Measurements from ENCODE around the gene FARP2.
"Not testable (repeated sequence)": the region's sequence is repeated elsewhere in the genome, so short reads cannot be mapped to it uniquely, and the experiment has no call there.

The FARP2 gene, protein sequence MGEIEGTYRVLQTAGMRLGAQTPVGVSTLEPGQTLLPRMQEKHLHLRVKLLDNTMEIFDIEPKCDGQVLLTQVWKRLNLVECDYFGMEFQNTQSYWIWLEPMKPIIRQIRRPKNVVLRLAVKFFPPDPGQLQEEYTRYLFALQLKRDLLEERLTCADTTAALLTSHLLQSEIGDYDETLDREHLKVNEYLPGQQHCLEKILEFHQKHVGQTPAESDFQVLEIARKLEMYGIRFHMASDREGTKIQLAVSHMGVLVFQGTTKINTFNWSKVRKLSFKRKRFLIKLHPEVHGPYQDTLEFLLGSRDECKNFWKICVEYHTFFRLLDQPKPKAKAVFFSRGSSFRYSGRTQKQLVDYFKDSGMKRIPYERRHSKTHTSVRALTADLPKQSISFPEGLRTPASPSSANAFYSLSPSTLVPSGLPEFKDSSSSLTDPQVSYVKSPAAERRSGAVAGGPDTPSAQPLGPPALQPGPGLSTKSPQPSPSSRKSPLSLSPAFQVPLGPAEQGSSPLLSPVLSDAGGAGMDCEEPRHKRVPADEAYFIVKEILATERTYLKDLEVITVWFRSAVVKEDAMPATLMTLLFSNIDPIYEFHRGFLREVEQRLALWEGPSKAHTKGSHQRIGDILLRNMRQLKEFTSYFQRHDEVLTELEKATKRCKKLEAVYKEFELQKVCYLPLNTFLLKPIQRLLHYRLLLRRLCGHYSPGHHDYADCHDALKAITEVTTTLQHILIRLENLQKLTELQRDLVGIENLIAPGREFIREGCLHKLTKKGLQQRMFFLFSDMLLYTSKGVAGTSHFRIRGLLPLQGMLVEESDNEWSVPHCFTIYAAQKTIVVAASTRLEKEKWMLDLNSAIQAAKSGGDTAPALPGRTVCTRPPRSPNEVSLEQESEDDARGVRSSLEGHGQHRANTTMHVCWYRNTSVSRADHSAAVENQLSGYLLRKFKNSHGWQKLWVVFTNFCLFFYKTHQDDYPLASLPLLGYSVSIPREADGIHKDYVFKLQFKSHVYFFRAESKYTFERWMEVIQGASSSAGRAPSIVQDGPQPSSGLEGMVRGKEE

DNA sequence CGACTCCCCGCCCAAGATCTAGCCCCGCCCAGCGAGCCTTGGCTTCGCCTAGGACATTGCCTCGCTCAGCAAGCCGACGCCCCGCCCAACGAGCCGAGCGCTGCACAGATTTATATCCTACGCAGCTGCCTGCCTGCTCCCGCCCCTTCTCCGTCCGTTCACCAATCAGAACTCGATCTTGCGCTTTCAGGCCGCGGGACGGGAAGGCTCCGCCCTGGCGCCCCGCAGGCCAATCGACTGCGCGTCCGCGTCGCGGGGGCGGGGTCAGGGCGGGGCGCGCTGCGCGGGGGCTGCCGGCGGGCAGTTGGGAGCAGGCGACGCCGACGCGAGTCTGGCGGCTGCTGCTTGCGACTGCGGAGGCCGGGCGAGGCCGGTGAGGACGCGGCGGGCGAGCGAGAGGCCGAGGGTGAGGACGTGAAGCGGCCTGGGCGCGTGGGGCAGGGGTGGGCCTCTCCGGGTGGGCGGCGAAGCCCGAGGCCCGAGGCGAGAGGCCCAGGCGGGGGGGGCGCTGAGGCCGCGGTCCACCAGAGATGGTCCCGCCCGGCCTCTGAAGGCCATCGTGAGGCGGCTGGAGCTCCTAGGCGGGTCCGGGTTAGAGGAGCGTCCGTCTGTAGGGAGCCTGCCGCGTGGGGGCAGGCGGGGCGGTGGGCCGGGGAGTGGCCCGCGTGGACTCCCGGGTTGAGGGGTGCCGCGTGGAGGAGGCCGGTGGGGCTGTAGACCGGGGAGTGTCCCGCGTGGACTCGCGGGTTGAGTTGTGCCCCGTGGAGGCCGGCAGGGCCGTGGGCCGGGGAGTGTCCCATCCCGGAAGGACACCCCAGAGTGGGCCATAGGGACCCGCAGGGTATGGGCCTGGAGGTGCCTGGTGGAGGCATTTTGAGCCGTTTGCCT is at the start of gene FARP2:
Gene FARP2 (plus strand): TSS at position 303 of the 888 bp plus-strand sequence. CDS start 16,823 bp downstream, outside the sequence.
- in situ Hi-C loops (cut with MboI; ENCODE audit: low sequenced_read_pairs): no loop called here

DNA sequence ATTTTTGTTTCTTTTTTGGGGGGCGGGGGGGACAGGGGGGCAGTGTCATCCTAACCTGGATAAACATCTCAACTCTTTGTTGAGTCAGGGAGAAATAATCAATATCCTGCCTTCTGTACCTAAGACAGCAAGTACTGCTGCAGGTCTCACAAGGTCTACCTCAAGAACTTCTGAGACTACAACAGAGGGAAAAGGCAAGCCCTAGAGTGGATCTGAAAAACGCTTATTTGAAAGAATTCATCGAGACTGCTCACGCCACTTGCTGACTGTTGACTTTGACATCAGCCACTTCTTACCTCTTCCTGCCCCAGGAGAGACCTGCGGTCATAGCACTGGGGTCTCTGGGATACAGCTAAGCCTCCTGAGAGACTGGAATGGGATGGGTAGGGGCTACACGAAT is 49.0 kb upstream of the FARP2 start:
- in situ Hi-C loops (cut with MboI; ENCODE audit: low sequenced_read_pairs): no loop called here

DNA sequence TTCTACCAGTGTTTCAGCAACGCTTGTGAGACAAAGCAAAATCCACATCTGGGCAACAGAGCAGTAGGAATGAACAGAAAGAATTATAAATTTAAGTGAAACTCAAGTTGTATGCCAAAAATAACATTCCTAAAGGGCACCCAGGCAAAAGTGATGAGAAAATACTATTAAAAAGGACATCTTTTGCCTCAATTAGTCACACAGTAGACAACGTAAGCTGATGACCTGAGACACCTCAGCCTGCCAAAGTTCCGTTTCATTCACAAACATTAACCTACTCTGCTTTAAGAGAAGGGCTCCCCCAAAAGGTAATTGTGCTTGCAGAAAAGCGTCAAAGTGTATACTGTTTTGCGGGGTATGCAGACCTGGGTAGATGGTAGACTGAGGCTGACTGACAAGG is 47.8 kb upstream of the FARP2 start:
- in situ Hi-C loops (cut with MboI; ENCODE audit: low sequenced_read_pairs): no loop called here

DNA sequence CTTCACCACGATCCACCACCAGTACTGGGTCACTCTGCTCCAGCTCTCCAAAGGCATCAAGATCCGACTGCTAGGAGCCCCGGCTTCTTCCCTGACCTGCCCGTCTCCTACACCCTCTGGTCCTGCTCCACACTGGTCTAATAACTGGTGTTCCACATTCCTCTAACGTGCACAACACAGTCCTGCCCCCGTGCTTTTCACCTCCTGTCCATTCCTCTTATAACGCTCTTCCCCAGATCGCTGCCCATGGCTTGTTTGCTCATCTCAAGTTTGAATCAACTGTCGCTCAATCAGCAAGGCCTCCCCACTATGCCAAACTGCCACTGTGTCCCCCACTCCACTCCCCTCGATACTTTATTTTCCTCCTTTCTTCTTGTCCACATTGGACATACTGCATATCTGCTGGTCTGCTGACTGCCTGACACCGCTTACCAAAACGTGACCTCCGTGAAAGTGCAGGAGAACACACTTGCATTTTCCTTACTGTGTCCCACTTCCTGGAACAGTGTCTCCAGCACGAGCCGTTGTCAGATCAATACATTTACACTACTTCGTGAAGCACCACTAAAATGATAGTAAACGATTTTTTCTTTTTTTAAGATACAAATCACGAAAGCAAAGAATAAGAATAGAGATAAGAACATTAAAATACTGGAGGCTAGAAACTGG is 47.1 kb upstream of the FARP2 start:
- in situ Hi-C loops (cut with MboI; ENCODE audit: low sequenced_read_pairs): no loop called here

DNA sequence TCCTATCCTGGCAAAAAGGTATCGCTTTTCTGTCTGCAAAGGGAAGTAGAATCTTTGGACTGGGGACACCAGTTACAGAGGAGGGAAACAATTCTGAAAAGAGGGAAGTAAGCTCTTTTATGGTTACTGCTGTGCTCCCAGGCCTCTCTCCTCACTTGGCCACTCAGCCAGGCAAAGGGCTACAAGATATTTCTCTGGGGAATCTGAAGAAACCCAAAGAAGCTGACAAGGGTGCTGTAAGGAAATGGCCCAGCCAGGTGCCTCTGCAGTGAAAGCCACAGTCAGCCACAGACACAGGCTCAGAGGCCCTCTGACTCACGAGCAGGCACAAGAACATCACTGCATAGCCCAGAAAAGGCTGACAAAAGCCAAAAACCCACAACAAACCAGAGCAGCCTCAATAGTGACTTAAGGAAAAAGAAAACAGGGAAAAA is 46.4 kb upstream of the FARP2 start:
- in situ Hi-C loops (cut with MboI; ENCODE audit: low sequenced_read_pairs): no loop called here

DNA sequence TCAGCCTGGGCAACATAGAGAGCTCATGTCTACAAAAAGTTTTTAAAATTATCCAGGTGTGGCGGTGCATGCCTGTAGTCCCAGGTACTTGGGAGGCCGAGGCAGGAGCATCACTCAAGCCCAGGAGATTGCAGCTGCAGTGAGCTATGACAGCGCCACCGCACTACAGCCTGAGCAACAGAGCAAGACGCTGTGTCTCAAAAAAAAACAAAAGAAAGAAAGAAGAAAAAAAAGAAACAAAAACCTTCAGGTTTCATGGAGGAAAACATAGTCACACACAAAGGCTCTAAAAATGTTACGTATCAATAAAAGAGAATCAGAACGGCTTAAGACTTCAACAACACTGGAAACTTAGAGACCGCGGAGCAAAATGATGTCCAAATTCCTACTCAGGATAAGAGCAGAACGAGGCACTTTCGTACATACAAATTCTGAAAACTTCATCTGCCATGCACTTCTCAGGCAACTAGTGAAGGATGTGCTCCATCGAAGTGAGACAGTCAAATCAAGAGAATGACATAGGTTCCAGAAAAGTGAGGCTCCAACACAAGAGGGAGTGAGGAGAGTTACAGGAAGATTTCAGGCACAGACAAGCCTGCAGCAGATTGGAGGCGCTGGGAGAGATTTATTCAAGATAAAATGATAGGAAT is 45.0 kb upstream of the FARP2 start:
- in situ Hi-C loops (cut with MboI; ENCODE audit: low sequenced_read_pairs): no loop called here

DNA sequence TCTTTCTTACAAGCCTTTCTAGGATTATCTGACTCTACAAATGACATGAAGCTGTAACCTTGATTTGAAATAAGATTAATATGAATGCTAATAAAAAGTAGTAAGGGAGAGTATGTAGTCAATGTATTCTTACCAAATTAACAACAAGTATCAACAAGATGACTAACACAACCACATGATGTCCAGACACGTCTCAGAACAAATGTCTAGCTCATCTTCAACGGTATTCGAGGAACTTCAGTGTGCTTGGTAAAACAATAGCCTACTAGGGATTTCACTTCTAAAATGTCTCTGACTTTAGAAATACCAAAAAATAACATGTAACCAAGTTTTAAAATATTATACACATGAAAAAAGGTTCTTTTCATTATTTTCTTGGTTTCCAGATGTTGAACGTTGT is 44.0 kb upstream of the FARP2 start:
- in situ Hi-C loops (cut with MboI; ENCODE audit: low sequenced_read_pairs): no loop called here

DNA sequence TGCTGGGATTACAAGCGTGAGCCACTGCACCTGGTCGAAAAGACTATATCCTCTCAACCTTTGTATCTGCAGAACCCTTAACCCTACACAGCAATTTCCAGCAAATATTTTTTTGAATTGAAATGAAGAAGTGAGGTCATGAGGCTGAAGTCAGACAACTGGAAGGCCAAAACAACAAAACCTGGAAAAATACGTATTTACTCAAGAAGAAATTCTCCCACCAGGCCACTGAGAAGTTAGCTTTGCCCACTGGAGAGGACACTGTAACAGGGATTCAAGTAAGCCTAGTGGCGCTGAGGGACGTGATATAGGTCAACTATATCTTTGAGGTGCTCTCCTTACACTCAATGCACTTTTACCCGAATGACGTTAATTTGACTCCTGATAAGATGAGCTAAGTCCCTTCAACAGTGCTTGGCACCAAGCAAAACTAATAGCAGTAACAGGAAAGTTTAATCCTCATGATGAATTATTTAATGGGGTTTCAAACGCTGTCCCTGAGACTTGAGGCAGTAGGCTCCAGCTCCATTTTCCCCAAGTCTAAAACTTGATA is 42.5 kb upstream of the FARP2 start:
- in situ Hi-C loops (cut with MboI; ENCODE audit: low sequenced_read_pairs): no loop called here

DNA sequence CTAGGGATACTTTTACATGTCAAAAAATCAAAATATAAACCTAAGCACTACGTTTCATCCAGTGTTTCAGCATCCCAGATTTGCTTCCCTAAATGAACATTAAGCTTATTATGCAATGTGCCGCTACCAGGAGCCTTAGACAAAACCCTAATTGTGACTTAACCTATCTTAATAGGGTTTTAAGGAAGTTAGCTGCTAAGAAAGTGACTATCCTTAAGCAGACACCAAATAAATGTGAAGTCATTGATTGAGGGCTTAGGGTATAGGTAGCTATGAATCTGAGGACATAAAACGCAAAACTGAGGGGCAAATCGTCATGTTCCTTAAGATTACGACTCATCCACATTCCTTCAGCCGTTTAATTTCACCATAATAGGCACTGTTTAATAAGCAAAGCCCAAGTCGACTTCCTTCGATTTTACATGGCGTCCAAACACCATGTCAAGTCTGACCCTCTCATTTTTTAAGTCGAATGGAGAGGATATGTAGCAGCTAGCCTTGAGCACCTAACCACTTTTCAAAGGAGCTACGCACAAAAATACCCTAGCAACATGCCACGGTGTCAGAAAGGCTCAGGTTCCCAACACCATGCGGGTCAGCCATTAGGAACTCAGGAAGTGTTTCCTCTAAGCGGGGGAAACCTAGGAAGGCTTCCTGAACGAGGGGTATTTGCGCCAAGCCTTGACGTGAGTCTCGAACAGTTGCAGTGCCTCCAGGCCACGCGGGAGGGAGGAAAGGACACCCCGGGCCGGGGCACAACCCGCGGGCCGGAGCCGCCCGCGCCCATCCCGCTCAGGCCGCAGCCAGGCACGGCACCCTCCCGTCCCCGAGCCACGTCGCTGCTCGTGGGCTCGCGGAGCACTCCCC is 41.6 kb upstream of the FARP2 start:
- in situ Hi-C loops (cut with MboI; ENCODE audit: low sequenced_read_pairs): no loop called here

DNA sequence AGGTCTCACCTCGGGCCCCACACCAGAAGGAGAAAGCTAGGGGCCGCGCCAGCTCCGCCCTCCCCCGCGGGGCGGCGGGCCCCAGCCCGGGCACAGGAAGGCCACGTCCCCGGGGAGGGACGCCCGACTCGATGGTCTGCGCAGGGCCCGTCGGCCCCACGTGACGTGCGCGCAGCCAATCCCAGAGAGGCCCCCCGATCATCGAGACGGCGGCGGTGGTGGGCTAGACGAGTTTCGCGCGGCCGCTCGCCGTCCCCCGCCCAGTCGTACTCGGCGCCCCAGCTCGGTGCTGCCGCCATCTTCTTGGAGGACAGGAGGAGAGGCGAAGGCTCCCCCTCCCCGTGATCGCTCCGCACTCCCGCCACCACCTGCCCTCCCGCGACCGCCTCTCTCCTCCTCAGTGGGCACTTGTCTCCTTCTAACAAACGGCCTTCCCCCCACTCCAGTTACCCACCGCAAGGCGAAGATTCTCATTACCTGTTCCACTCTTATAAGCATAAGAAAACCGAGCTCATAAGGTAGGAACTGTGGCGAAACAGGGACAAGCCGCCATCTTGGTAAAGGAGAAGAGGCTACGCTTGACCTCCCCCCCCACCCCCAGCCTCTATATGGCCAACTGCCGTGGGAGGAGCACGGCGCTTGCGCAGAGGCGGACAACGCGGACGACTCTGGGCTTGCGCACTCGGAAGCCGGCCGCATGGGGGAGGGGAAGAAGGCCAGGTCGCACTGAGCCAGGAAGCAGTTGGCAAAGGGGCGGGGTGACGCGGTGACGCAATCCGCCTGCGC is 40.8 kb upstream of the FARP2 start, which contains the start of gene HDLBP:
Gene HDLBP (minus strand): TSS at position 580 of the 786 bp plus-strand sequence. CDS start 48,803 bp downstream, outside the sequence.
- in situ Hi-C loops (cut with MboI; ENCODE audit: low sequenced_read_pairs): no loop called here

DNA sequence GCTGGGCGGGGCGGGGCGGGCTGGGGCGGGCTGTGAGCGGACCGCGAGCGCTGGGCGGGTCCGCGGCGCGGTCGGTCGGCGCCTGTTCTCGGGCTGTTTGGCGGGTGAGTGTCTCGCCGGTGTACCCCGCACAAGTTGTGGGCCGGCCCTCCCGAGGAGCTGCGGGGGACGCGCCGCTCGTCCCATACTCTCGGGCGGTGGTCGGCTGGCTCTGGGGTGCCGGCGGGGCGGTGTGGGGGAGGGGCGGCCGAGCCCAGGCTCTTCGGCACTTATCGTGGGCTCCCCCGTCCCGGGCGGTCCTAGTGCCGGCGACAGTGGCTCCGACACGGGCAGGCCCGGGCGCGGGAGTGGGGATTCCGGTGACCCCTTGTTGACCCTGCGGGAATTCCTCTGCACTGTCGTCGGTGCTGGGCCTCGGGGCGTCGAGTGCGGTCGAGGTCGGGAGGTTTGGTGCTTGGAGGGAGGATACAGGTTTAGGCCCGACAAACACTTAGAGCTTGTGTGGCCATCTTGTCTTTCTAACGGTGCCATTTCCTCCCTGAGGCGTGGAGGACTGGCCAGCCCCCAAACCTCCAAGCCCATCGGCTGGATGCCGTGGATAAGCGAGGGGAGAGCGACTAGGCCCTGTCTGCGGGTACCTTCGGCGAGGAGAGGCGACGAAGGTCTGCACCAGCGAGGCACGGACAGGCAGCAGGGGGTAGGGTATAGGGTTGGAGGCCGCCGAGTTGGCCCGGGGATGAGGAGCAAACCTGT is 40.0 kb upstream of the FARP2 start, which contains the start of gene SEPTIN2:
Gene SEPTIN2 (plus strand): TSS at position 47 of the 753 bp plus-strand sequence. CDS start 8,308 bp downstream, outside the sequence.
- in situ Hi-C loops (cut with MboI; ENCODE audit: low sequenced_read_pairs): no loop called here

DNA sequence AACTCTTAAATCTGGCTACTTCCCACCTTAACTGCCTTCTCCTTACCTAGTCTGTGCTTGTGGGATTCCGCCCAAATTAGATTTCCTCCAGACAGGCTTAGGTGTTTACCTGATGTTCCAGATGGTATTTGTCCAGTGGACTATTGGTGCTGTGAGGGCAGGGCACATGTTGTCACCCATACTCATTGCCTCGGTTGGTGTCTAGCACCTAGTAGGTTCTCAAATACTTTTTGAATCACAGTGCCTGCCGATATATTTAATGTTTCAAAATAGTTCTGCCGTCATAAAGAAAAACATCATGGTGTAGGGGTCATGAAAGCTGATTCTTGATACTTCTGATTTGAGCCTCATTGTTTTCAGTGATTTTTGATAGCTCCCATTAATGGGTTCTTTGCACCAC is 39.3 kb upstream of the FARP2 start:
- in situ Hi-C loops (cut with MboI; ENCODE audit: low sequenced_read_pairs): no loop called here

DNA sequence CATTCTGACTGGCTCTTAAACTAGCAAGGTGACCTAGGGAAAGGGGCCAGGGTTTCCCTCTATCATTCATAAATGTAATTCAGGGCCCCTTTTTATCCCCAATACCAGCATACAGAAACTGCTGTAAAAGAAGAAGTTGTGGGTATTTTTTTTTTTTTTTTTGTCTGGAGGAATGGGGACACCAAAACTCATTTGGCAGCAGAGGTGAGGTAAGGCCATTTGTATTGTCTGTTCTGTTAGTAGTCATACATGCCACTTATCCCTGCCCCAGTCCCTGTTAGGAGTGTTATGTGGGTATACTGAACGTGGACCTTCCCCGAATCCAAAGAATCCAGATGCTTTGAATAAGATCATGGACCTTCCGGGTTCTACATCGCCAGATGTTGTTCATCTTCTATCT is 38.7 kb upstream of the FARP2 start:
- in situ Hi-C loops (cut with MboI; ENCODE audit: low sequenced_read_pairs): no loop called here

DNA sequence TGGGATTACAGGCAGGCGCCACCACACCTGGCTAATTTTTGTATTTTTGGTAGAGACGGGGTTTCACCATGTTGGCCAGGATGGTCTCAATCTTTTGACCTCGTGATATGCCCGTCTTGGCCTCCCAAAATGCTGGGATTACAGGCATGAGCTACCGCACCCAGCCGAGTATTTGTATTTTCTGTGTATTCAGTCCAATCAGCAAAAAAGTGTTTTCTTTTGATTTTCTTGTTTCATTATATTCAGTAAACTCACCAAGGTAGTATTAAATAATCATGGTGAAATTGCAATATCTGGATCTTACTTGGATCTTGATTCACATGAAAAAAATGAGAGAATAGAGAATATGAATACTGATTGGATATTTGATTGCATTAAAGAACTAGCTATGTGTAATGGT is 37.3 kb upstream of the FARP2 start:
- in situ Hi-C loops (cut with MboI; ENCODE audit: low sequenced_read_pairs): not testable (repeated sequence)

DNA sequence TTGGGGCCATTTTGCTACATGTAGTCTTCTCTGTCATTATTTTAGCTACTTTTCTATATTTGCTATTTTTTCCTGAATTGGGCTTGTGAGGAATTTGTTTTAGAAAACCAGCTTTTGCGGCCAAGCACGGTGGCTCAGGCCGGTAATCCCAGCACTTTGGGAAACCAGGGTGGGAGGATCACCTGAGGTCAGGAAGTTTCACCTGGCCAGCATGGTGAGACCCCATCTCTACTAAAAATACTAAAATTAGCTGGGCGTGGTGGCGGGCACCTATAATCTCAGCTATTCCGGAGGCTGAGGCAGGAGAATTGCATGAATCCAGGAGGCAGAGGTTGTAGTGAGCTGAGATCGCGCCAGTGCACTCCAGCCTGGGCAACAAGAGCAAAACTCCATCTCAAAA is 35.7 kb upstream of the FARP2 start:
- in situ Hi-C loops (cut with MboI; ENCODE audit: low sequenced_read_pairs): no loop called here

DNA sequence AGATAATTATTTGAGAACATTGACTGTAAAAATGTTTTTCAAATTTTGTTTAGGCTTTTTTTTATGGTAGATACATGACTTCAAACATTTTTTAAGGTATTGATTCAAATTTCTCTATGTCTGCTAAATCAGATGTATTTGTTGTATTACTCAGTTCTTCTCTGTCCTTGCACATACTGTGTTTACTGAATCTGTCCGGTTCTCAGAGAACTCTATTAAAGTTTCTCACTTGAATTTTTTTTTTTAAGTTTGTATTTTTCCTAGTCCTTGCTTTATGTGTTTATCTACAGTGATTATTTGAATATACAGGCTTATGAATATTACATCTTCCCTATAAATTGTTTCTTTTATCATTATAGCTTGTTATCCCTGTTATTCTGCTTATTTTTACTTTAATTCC is 35.1 kb upstream of the FARP2 start:
- in situ Hi-C loops (cut with MboI; ENCODE audit: low sequenced_read_pairs): no loop called here

DNA sequence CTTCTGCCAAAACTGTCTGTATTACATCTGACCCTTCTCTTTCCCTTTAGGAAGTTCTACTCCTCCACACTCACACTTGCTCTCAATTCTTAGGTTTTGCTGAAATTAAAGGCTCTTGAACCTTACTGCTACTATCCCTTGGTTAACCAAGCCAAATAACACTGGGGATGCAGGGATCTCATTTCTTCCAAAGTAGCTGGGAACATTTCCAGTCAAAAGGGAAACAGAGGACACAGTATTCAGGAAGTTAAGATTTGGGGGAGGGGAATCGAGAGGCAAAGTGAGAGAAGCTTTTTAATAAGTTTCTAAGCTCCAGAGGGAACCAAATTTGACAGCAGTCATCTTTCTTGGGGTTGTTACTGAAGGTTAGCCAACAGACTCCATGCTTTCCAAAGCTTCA is 34.2 kb upstream of the FARP2 start:
- in situ Hi-C loops (cut with MboI; ENCODE audit: low sequenced_read_pairs): no loop called here

Measured in HL-60/S4 treated with phorbol 12-myristate 13-acetate at 8.2 ng/mL for 4 days and 3 days (cell line).